HCT116 (cell line): Measurements from ENCODE around the gene TNNC2. TPM values are rescaled to one million over a fixed set of nuclear protein-coding genes. Genes with fewer than 3 reads are reported as not detected.
"Not testable (repeated sequence)": the region's sequence is repeated elsewhere in the genome, so short reads cannot be mapped to it uniquely, and the experiment has no call there.

Experiments used
- ATAC-seq: fragments of 200-7000 bp; cut with Tn5 transposase; 2 replicates; pipeline ENCODE4 v1.9.1; 2020; ENCODE audit warnings: mild to moderate bottlenecking, moderate library complexity
- BruUV-seq: library from RNA; stranded (reverse); fragments of 400-500 nt; replicated peaks from 2 replicates; lab custom pipeline; 2021; lab: Mats Ljungman, UMichigan
- CTCF ChIA-PET: fragments of 300-600 bp; sonication (Branson Sonifier 250); formaldehyde crosslinking; loops from one replicate; lab custom pipeline; 2021; ENCODE audit warnings: antibody characterized with exemption; lab: Charles Lee
- POLR2A ChIA-PET: fragments of 300-600, 350-600 bp; sonication (Branson Sonifier 250); formaldehyde crosslinking; loops from one replicate; lab custom pipeline; 2021; ENCODE audit warnings: antibody characterized with exemption; lab: Charles Lee
- RAD21 ChIA-PET, 2 experiments: fragments of 300-600 bp; sonication (Branson Sonifier 250); formaldehyde crosslinking; loops; one replicate each; lab custom pipeline; 2023; ENCODE audit warnings: low total read pairs in 2 of 2; ENCODE audit not compliant: uncharacterized antibody in 2 of 2, unreplicated experiment in 2 of 2, low non-redundant PET in 1 of 2; lab: Charles Lee
- DNase-seq: peaks from one replicate; pipeline ENCODE4 v3.0.0-alpha.2; 2010; ENCODE audit warnings: low read depth, low spot score
- H2AFZ ChIP-seq: fragments of 200-600 bp; shearing (Covaris generic), sonication (generic); 2 replicates; pipeline ENCODE4 v1.6.1; 2017; ENCODE audit warnings: low read depth, mixed run types, mixed read lengths, antibody characterized with exemption, low read length; ENCODE audit not compliant: poor library complexity, severe bottlenecking
- H3K27ac ChIP-seq: 2 replicates; pipeline ENCODE4 v1.5.1; 2012; ENCODE audit warnings: low read depth, low read length
- H3K27me3 ChIP-seq: fragments of 200-600 bp; sonication (generic); 2 replicates; pipeline ENCODE4 v1.6.1; 2016; ENCODE audit warnings: mixed run types, low read length, mixed read lengths; ENCODE audit not compliant: insufficient read depth
- H3K36me3 ChIP-seq, 2 experiments: fragments of 200-500 bp in 1 of 2; fragments of 200-600 bp in 1 of 2; sonication (Bioruptor generic) in 1 of 2; sonication (generic) in 1 of 2; 2 replicates each; pipeline versions ENCODE4 v1.5.1 to v1.6.1; 2014 to 2016; ENCODE audit warnings: low read length in 2 of 2, inconsistent platforms in 1 of 2, mixed read lengths in 1 of 2, mixed run types in 1 of 2; ENCODE audit not compliant: insufficient read depth in 2 of 2, control insufficient read depth in 1 of 2
- H3K4me1 ChIP-seq, 2 experiments: fragments of 200-600 bp in 1 of 2; sonication (generic) in 1 of 2; 2 replicates each; pipeline versions ENCODE4 v1.5.1 to v1.6.1; 2012 to 2017; ENCODE audit warnings: low read length in 2 of 2, inconsistent platforms in 1 of 2, mild to moderate bottlenecking in 1 of 2, mixed read lengths in 1 of 2, mixed run types in 1 of 2, moderate library complexity in 1 of 2; ENCODE audit not compliant: insufficient read depth in 2 of 2, control insufficient read depth in 1 of 2
- H3K4me2 ChIP-seq: fragments of 200-600 bp; sonication (generic); 2 replicates; pipeline ENCODE4 v1.6.1; 2017; ENCODE audit warnings: mixed run types, low read length, mixed read lengths
- H3K4me3 ChIP-seq, 2 experiments: fragments of 200-600 bp in 1 of 2; sonication (generic) in 1 of 2; replicated peaks in 1 of 2; 2 replicates each; pipeline ENCODE4 v1.5.1; 2011 to 2016; ENCODE audit warnings: low read length in 2 of 2, control low read depth in 1 of 2, low read depth in 1 of 2, mild to moderate bottlenecking in 1 of 2, mixed read lengths in 1 of 2, mixed run types in 1 of 2
- H3K79me2 ChIP-seq: fragments of 200-600 bp; sonication (generic); 2 replicates; pipeline ENCODE4 v1.6.1; 2017; ENCODE audit warnings: mild to moderate bottlenecking, mixed run types, low read length, moderate library complexity, mixed read lengths; ENCODE audit not compliant: insufficient read depth
- H3K9ac ChIP-seq: fragments of 200-600 bp; sonication (generic); 2 replicates; pipeline ENCODE4 v1.6.1; 2016; ENCODE audit warnings: low read length, mixed read lengths
- H3K9me2 ChIP-seq: fragments of 200-600 bp; sonication (generic), shearing (Covaris generic); 2 replicates; pipeline ENCODE4 v1.6.1; 2017; ENCODE audit warnings: mixed run types, mild to moderate bottlenecking, moderate library complexity; ENCODE audit not compliant: insufficient read depth
- H3K9me3 ChIP-seq, 2 experiments: fragments of 200-500 bp in 1 of 2; fragments of 200-600 bp in 1 of 2; sonication (Bioruptor generic) in 1 of 2; sonication (generic) in 1 of 2; 2 replicates each; pipeline ENCODE4 v1.6.1; 2014 to 2017; ENCODE audit warnings: low read length in 2 of 2, mixed read lengths in 2 of 2, inconsistent platforms in 1 of 2, low read depth in 1 of 2, mild to moderate bottlenecking in 1 of 2, mixed run types in 1 of 2, moderate library complexity in 1 of 2; ENCODE audit not compliant: control insufficient read depth in 1 of 2, insufficient read depth in 1 of 2
- H4K20me1 ChIP-seq: fragments of 200-600 bp; sonication (generic), shearing (Covaris generic); 2 replicates; pipeline ENCODE4 v1.6.1; 2017; ENCODE audit warnings: mixed run types, mild to moderate bottlenecking, moderate library complexity; ENCODE audit not compliant: insufficient read depth
- EGR1 ChIP-seq: IDR thresholded peaks from 2 replicates; pipeline ENCODE4 v1.6.1; 2012; ENCODE audit warnings: low read depth
- EZH2 ChIP-seq: fragments of 200-600 bp; sonication (generic); IDR thresholded peaks from 2 replicates; pipeline ENCODE4 v1.6.1; 2017; ENCODE audit warnings: antibody characterized with exemption, mixed run types
- EZH2phosphoT487 ChIP-seq: fragments of 200-600 bp; IDR thresholded peaks from 2 replicates; pipeline ENCODE4 v1.6.1; 2018; ENCODE audit warnings: antibody characterized with exemption, borderline replicate concordance
- FOSL1 ChIP-seq: IDR thresholded peaks from 2 replicates; pipeline ENCODE4 v1.6.1; 2012; ENCODE audit warnings: low read depth
- SRF ChIP-seq: IDR thresholded peaks from 2 replicates; pipeline ENCODE4 v1.6.1; 2012; ENCODE audit warnings: low read depth
- ZFX ChIP-seq: fragments of 450-650 bp; IDR thresholded peaks from 2 replicates; pipeline ENCODE4 v1.6.1; 2017
- intact Hi-C: fragments of 100-400 bp; cut with micrococcal nuclease; formaldehyde crosslinking; loops from 2 replicates; pipeline ENCODE4 v1.10.0; 2022
- total RNA-seq: library from RNA; stranded (reverse); gene quantifications from one replicate; pipeline ENCODE4 v1.2.1, GENCODE V29; 2021; ENCODE audit not compliant: unreplicated experiment
- TF ChIP-seq, protein P1 (sequence below): IDR thresholded peaks from 2 replicates; pipeline ENCODE4 v1.6.1; 2012; ENCODE audit warnings: low read depth

The TNNC2 gene
- total RNA-seq, 1 experiment from 2014 or later = not detected

DNA sequence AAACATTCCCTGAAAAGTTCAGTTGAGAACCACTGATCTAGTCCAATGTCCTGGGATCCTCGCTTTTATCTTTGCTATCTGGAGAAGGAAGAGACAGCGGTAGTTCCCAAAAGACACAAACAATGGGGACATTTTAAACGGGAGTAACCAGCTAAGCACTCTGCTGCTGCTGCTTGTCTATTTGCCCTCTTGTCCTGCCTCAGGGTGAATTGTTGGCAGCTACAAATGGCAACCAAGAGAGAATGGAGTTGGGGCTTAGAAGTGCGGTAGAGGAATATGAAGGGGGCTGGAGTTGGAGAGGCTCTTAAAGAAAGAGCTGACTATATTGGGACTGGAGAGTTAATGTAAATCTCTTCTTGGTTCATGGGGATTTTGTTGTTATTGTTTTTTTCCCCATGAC is 47.5 kb upstream of the TNNC2 start:
- Histone ChIP-seq H3K4me3 (no peak overlapping the region), H3K27me3 (no peaks in the 10 kb centered on the region), H4K20me1 (no peaks in the 10 kb centered on the region), H3K9me2 (no peaks in the 10 kb centered on the region), H2AFZ (no peak overlapping the region), H3K9ac (no peak overlapping the region), H3K36me3 (no peaks in the 10 kb centered on the region), H3K4me1 (no peaks in the 10 kb centered on the region), H3K27ac (no peak overlapping the region), H3K9me3 (no peaks in the 10 kb centered on the region), H3K4me2 (no peak overlapping the region), H3K79me2 (no peaks in the 10 kb centered on the region)
- intact Hi-C loops = no loop called here
- ChIA-PET RAD21 (no interaction called here), POLR2A (interaction anchor here (0.7 kb wide), 1 partner anchor 76 kb away, joined by 3 read pairs; no protein-coding TSS in a partner anchor), CTCF (no interaction called here)
- ATAC-seq (no peak), DNase-seq (no peak)
- TF ChIP-seq, protein P1, sequence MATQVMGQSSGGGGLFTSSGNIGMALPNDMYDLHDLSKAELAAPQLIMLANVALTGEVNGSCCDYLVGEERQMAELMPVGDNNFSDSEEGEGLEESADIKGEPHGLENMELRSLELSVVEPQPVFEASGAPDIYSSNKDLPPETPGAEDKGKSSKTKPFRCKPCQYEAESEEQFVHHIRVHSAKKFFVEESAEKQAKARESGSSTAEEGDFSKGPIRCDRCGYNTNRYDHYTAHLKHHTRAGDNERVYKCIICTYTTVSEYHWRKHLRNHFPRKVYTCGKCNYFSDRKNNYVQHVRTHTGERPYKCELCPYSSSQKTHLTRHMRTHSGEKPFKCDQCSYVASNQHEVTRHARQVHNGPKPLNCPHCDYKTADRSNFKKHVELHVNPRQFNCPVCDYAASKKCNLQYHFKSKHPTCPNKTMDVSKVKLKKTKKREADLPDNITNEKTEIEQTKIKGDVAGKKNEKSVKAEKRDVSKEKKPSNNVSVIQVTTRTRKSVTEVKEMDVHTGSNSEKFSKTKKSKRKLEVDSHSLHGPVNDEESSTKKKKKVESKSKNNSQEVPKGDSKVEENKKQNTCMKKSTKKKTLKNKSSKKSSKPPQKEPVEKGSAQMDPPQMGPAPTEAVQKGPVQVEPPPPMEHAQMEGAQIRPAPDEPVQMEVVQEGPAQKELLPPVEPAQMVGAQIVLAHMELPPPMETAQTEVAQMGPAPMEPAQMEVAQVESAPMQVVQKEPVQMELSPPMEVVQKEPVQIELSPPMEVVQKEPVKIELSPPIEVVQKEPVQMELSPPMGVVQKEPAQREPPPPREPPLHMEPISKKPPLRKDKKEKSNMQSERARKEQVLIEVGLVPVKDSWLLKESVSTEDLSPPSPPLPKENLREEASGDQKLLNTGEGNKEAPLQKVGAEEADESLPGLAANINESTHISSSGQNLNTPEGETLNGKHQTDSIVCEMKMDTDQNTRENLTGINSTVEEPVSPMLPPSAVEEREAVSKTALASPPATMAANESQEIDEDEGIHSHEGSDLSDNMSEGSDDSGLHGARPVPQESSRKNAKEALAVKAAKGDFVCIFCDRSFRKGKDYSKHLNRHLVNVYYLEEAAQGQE = no peak
- TF ChIP-seq ZFX (no peak), EZH2 (no peak), SRF (no peak), FOSL1 (no peak), EZH2phosphoT487 (no peak), EGR1 (no peak)
- BruUV-seq = no TSS peak

DNA sequence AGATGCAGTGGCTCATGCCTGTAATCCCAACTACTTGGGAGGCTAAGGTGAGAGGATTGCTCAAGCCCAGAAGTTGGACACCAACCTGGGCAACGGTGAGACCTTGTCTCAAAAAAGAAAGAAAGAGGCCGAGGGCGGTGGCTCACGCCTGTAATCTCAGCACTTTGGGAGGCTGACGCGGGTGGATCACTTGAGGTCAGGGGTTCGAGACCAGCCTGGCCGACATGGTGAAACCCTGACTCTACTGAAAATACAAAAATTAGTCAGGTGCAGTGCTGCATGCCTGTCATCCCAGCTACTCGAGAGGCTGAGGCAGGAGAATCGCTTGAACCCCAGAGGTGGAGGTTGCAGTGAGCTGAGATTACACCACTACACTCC is 47.0 kb upstream of the TNNC2 start:
- H3K9me2 ChIP-seq, POLR2A ChIA-PET, ATAC-seq, H3K27me3 ChIP-seq, H3K27ac ChIP-seq, H3K4me2 ChIP-seq, CTCF ChIA-PET, H3K79me2 ChIP-seq, DNase-seq, H3K4me1 ChIP-seq, RAD21 ChIA-PET, H2AFZ ChIP-seq, H3K9ac ChIP-seq, BruUV-seq, H3K36me3 ChIP-seq, H3K9me3 ChIP-seq, H4K20me1 ChIP-seq, H3K4me3 ChIP-seq, intact Hi-C loops: not testable (repeated sequence)
